Measurements from ENCODE around the gene RNF125.
"Not testable (repeated sequence)": the region's sequence is repeated elsewhere in the genome, so short reads cannot be mapped to it uniquely, and the experiment has no call there.

Gene RNF125

GRCh38 chr18:32010124-32010721 lies 8.4 kb upstream of the RNF125 start:
- Histone ChIP-seq H3K27me3 (ENCODE audit: insufficient read depth, poor library complexity, severe bottlenecking) (no peaks in the 10 kb centered on the region), H3K36me3 (ENCODE audit: low read depth) (no peaks in the 10 kb centered on the region), H3K4me1 (ENCODE audit: insufficient read depth, poor library complexity, severe bottlenecking) (no peaks in the 10 kb centered on the region), H3K9me3 (ENCODE audit: severe bottlenecking) (no peaks in the 10 kb centered on the region), H3K27ac (ENCODE audit: poor library complexity, severe bottlenecking) (no peak overlapping the region), H3K4me3 (ENCODE audit: severe bottlenecking) (no peak overlapping the region)
- no peak for DNase-seq (ENCODE audit: low spot score)
- no peak for ATAC-seq (ENCODE audit: low read depth)
- TF ChIP-seq CTCF (IDR thresholded peaks at IDR 0.05; ENCODE audit: poor library complexity, severe bottlenecking): no peak

GRCh38 chr18:32011193-32011592 lies 7.4 kb upstream of the RNF125 start:
- TF ChIP-seq CTCF (IDR thresholded peaks at IDR 0.05; ENCODE audit: poor library complexity, severe bottlenecking): no peak
- Histone ChIP-seq H3K27me3 (ENCODE audit: insufficient read depth, poor library complexity, severe bottlenecking) (no peaks in the 10 kb centered on the region), H3K4me1 (ENCODE audit: insufficient read depth, poor library complexity, severe bottlenecking) (no peaks in the 10 kb centered on the region), H3K36me3 (ENCODE audit: low read depth) (no peaks in the 10 kb centered on the region), H3K4me3 (ENCODE audit: severe bottlenecking) (no peak overlapping the region), H3K9me3 (ENCODE audit: severe bottlenecking) (no peaks in the 10 kb centered on the region), H3K27ac (ENCODE audit: poor library complexity, severe bottlenecking) (no peak overlapping the region)
- DNase-seq (ENCODE audit: low spot score) (no peak), ATAC-seq (ENCODE audit: low read depth) (no peak)

GRCh38 chr18:32019251-32019948 lies 775 bp downstream of the RNF125 start:
- no peak overlapping the region for H3K27ac ChIP-seq (ENCODE audit: poor library complexity, severe bottlenecking)

GRCh38 chr18:32019949-32020625 lies 1.5 kb downstream of the RNF125 start:
- not testable (repeated sequence) for H3K9me3 ChIP-seq (ENCODE audit: severe bottlenecking); H3K27me3 ChIP-seq (ENCODE audit: insufficient read depth, poor library complexity, severe bottlenecking); H3K27ac ChIP-seq (ENCODE audit: poor library complexity, severe bottlenecking); H3K36me3 ChIP-seq (ENCODE audit: low read depth); H3K4me3 ChIP-seq (ENCODE audit: severe bottlenecking); H3K4me1 ChIP-seq (ENCODE audit: insufficient read depth, poor library complexity, severe bottlenecking); ATAC-seq (ENCODE audit: low read depth); DNase-seq (ENCODE audit: low spot score)

More at GRCh38 chr18:32019251-32019948, 775 bp downstream of the RNF125 start:
- H3K4me3 ChIP-seq (ENCODE audit: severe bottlenecking): peak overlapping the region; percentile 29
- no peaks in the 10 kb centered on the region for H3K4me1 ChIP-seq (ENCODE audit: insufficient read depth, poor library complexity, severe bottlenecking)
- H3K9me3 ChIP-seq (ENCODE audit: severe bottlenecking): no peaks in the 10 kb centered on the region
- H3K36me3 ChIP-seq (ENCODE audit: low read depth): no peaks in the 10 kb centered on the region
- ATAC-seq (ENCODE audit: low read depth) (peak; percentile 48), DNase-seq (ENCODE audit: low spot score) (peak; percentile 55)
- H3K27me3 ChIP-seq (ENCODE audit: insufficient read depth, poor library complexity, severe bottlenecking): no peaks in the 10 kb centered on the region
- TF ChIP-seq CTCF (IDR thresholded peaks at IDR 0.05; ENCODE audit: poor library complexity, severe bottlenecking): peak; percentile 10

GRCh38 chr18:32021756-32022564 lies 3.3 kb downstream of the RNF125 start:
- no peaks in the 10 kb centered on the region for H3K4me1 ChIP-seq (ENCODE audit: insufficient read depth, poor library complexity, severe bottlenecking)
- H3K36me3 ChIP-seq (ENCODE audit: low read depth): no peaks in the 10 kb centered on the region
- no peak overlapping the region for H3K4me3 ChIP-seq (ENCODE audit: severe bottlenecking)
- no peaks in the 10 kb centered on the region for H3K27me3 ChIP-seq (ENCODE audit: insufficient read depth, poor library complexity, severe bottlenecking)
- H3K27ac ChIP-seq (ENCODE audit: poor library complexity, severe bottlenecking): no peak overlapping the region
- H3K9me3 ChIP-seq (ENCODE audit: severe bottlenecking): no peaks in the 10 kb centered on the region
- no peak for ATAC-seq (ENCODE audit: low read depth)
- no peak for DNase-seq (ENCODE audit: low spot score)
- no peak for TF ChIP-seq CTCF (IDR thresholded peaks at IDR 0.05; ENCODE audit: poor library complexity, severe bottlenecking)

All from RWPE2 (cell line).